ENCODE measurements around the gene WDR43. TPM values are rescaled to one million over a fixed set of nuclear protein-coding genes. Genes with fewer than 3 reads are reported as not detected.

WDR43 gene
- total RNA-seq, 4 donors from 2014 or later, result 15.8 to 399 (median 46.0) TPM

GRCh38 chr2:28994074-28994473, 99.6 kb downstream of the WDR43 start:
- in situ Hi-C loops (cut with MboI; ENCODE audit: low pct_ligation_motif_present in 1 of 4, low pct_unique_long_range_greater_than_20kb in 1 of 4, low sequenced_read_pairs in 3 of 4) (no loop called here), intact Hi-C loops (cut with DNase I; ENCODE audit: low total_unique reads) (no loop called here)
- Histone ChIP-seq H3K27ac (no peak overlapping the region), H3K4me3 (no peak overlapping the region), H3K27me3 (no peaks in the 10 kb centered on the region), H3K9me3 (no peaks in the 10 kb centered on the region), H3K36me3 (no peaks in the 10 kb centered on the region), H3K4me1 (peaks cover 0 to 23% (median 16%) of the 10 kb centered on the region in 4 donors)
- 91% methylated on average over 10 of the region's 10 CpGs; no CpG with 5 or more reads in 1 of the 2 donors for WGBS, 2 donors (ENCODE audit: low coverage in 1 of 2)
- DNase-seq, result no peak
- TF ChIP-seq EP300 (IDR thresholded peaks at IDR 0.05; ENCODE audit: low read depth) (no peak), CTCF (IDR thresholded peaks at IDR 0.05) (no peak), POLR2AphosphoS5 (IDR thresholded peaks at IDR 0.05) (no peak), POLR2A (IDR thresholded peaks at IDR 0.05) (no peak)

GRCh38 chr2:28994679-28995078, 100.2 kb downstream of the WDR43 start:
- H3K27ac ChIP-seq, result no peak overlapping the region
- H3K4me1 ChIP-seq, result peaks cover 0 to 23% (median 16%) of the 10 kb centered on the region in 4 donors
- no peak for DNase-seq
- H3K4me3 ChIP-seq, result no peak overlapping the region
- in situ Hi-C loops (cut with MboI; ENCODE audit: low pct_ligation_motif_present in 1 of 4, low pct_unique_long_range_greater_than_20kb in 1 of 4, low sequenced_read_pairs in 3 of 4) (no loop called here), intact Hi-C loops (cut with DNase I; ENCODE audit: low total_unique reads) (no loop called here)
- WGBS, 2 donors (ENCODE audit: low coverage in 1 of 2), result 97 to 100% methylated on average over 1 to 5 of the region's 7 CpGs
- TF ChIP-seq EP300 (IDR thresholded peaks at IDR 0.05; ENCODE audit: low read depth), result no peak
- TF ChIP-seq POLR2A (IDR thresholded peaks at IDR 0.05), result no peak
- no peak for TF ChIP-seq CTCF (IDR thresholded peaks at IDR 0.05)
- no peak for TF ChIP-seq POLR2AphosphoS5 (IDR thresholded peaks at IDR 0.05)
- no peaks in the 10 kb centered on the region for H3K27me3 ChIP-seq
- H3K36me3 ChIP-seq, result no peaks in the 10 kb centered on the region
- no peaks in the 10 kb centered on the region for H3K9me3 ChIP-seq

- intact Hi-C loops (cut with DNase I; ENCODE audit: low total_unique reads) (no loop called here), in situ Hi-C loops (cut with MboI; ENCODE audit: low pct_ligation_motif_present in 1 of 4, low pct_unique_long_range_greater_than_20kb in 1 of 4, low sequenced_read_pairs in 3 of 4) (no loop called here)
- no peak for DNase-seq
- H3K4me1 ChIP-seq, result peaks cover 0 to 21% (median 14%) of the 10 kb centered on the region in 4 donors
- no peaks in the 10 kb centered on the region for H3K27me3 ChIP-seq
- H3K4me3 ChIP-seq, result no peak overlapping the region
- H3K27ac ChIP-seq, result no peak overlapping the region
- H3K9me3 ChIP-seq, result no peaks in the 10 kb centered on the region
- WGBS, 2 donors (ENCODE audit: low coverage in 1 of 2), result 67 to 73% methylated on average over 3 to 6 of the region's 6 CpGs
- H3K36me3 ChIP-seq, result no peaks in the 10 kb centered on the region
- TF ChIP-seq POLR2AphosphoS5 (IDR thresholded peaks at IDR 0.05), result no peak
- no peak for TF ChIP-seq POLR2A (IDR thresholded peaks at IDR 0.05)
- TF ChIP-seq CTCF (IDR thresholded peaks at IDR 0.05), result no peak
- no peak for TF ChIP-seq EP300 (IDR thresholded peaks at IDR 0.05; ENCODE audit: low read depth)
These were observed 101.6 kb downstream of the WDR43 start for GRCh38 chr2:28995765-28996750.

- no peaks in the 10 kb centered on the region for H3K9me3 ChIP-seq
- TF ChIP-seq POLR2AphosphoS5 (IDR thresholded peaks at IDR 0.05), result no peak
- TF ChIP-seq POLR2A (IDR thresholded peaks at IDR 0.05), result no peak
- TF ChIP-seq CTCF (IDR thresholded peaks at IDR 0.05), result no peak
- no peak for TF ChIP-seq EP300 (IDR thresholded peaks at IDR 0.05; ENCODE audit: low read depth)
- in situ Hi-C loops (cut with MboI; ENCODE audit: low pct_ligation_motif_present in 1 of 4, low pct_unique_long_range_greater_than_20kb in 1 of 4, low sequenced_read_pairs in 3 of 4), result no loop called here
- no peaks in the 10 kb centered on the region for H3K27me3 ChIP-seq
- no peaks in the 10 kb centered on the region for H3K36me3 ChIP-seq
- peaks cover 0 to 15% (median 11%) of the 10 kb centered on the region in 4 donors for H3K4me1 ChIP-seq
- no peak overlapping the region for H3K4me3 ChIP-seq
- WGBS, 2 donors (ENCODE audit: low coverage in 1 of 2), result 37 to 66% methylated on average over 5 to 12 of the region's 12 CpGs
- no peak for DNase-seq
- intact Hi-C loops (cut with DNase I; ENCODE audit: low total_unique reads), result no loop called here
- no peak overlapping the region for H3K27ac ChIP-seq
These were observed 102.9 kb downstream of the WDR43 start for GRCh38 chr2:28997237-28997846.

Measured in transverse colon (tissue), 4 donors.